Liver (tissue), 9 donors: ENCODE data around the gene CD276. TPM values are rescaled to one million over a fixed set of nuclear protein-coding genes. Genes with fewer than 3 reads are reported as not detected.

Source experiments
- DNase-seq: peaks from one replicate; pipeline ENCODE4 v3.0.0-alpha.2; 2017; ENCODE audit warnings: low spot score
- H3K27ac ChIP-seq, 2 donors: one replicate each; pipeline ENCODE4 v1.7.0; 2013; ENCODE audit warnings: inconsistent platforms in 2 of 2, low read length in 2 of 2, control low read depth in 1 of 2, low read depth in 1 of 2, mild to moderate bottlenecking in 1 of 2
- H3K27me3 ChIP-seq, 4 donors: one replicate each; pipeline versions ENCODE4 v1.6.1 to v1.7.0; 2013; ENCODE audit warnings: low read length in 3 of 4, inconsistent platforms in 1 of 4, mild to moderate bottlenecking in 1 of 4, moderate library complexity in 1 of 4; ENCODE audit not compliant: control insufficient read depth in 4 of 4, insufficient read depth in 4 of 4
- H3K36me3 ChIP-seq, 4 donors: one replicate each; pipeline versions ENCODE4 v1.6.1 to v1.7.0; 2013; ENCODE audit warnings: low read length in 3 of 4, mild to moderate bottlenecking in 3 of 4, low read depth in 1 of 4, moderate library complexity in 1 of 4; ENCODE audit not compliant: control insufficient read depth in 4 of 4, insufficient read depth in 3 of 4
- H3K4me1 ChIP-seq, 4 donors: one replicate each; pipeline versions ENCODE4 v1.6.1 to v1.7.0; 2013; ENCODE audit warnings: low read length in 3 of 4, mild to moderate bottlenecking in 3 of 4, moderate library complexity in 1 of 4; ENCODE audit not compliant: control insufficient read depth in 4 of 4, insufficient read depth in 4 of 4
- H3K4me3 ChIP-seq, 3 donors: one replicate each; pipeline versions ENCODE4 v1.6.1 to v1.7.0; 2013; ENCODE audit warnings: low read length in 3 of 3, control low read depth in 1 of 3, low read depth in 1 of 3, mild to moderate bottlenecking in 1 of 3
- H3K9ac ChIP-seq, 2 donors: one replicate each; pipeline ENCODE4 v1.7.0; 2013; ENCODE audit warnings: low read length in 2 of 2, mild to moderate bottlenecking in 2 of 2, moderate library complexity in 2 of 2, control low read depth in 1 of 2, low read depth in 1 of 2
- H3K9me3 ChIP-seq, 4 donors: one replicate each; pipeline versions ENCODE4 v1.6.1 to v1.7.0; 2013; ENCODE audit warnings: low read length in 3 of 4; ENCODE audit not compliant: control insufficient read depth in 4 of 4
- CTCF ChIP-seq: fragments of 150-350 bp; IDR thresholded peaks from 2 replicates; pipeline ENCODE4 v1.5.1; 2017; ENCODE audit warnings: improper control_type of control experiment, low read depth, low read length; ENCODE audit not compliant: missing input control
- EGR1 ChIP-seq, 2 donors: IDR thresholded peaks; 2 replicates each; pipeline ENCODE4 v1.6.1; 2016 to 2018; ENCODE audit warnings: antibody characterized with exemption in 2 of 2, low read depth in 2 of 2
- FOXA1 ChIP-seq: IDR thresholded peaks from 2 replicates; pipeline ENCODE4 v1.6.1; 2016; ENCODE audit warnings: antibody characterized with exemption
- FOXA2 ChIP-seq: IDR thresholded peaks from 2 replicates; pipeline ENCODE4 v1.6.1; 2016; ENCODE audit warnings: antibody characterized with exemption
- HNF4A ChIP-seq, 2 donors: conservative IDR thresholded peaks; 2 replicates each; pipeline ENCODE4 v1.6.1; 2016; ENCODE audit warnings: antibody characterized with exemption in 2 of 2, mild to moderate bottlenecking in 2 of 2
- MAX ChIP-seq: IDR thresholded peaks from 2 replicates; pipeline ENCODE4 v1.6.1; 2016; ENCODE audit warnings: antibody characterized with exemption
- NR2F2 ChIP-seq: IDR thresholded peaks from 2 replicates; pipeline ENCODE4 v1.6.1; 2016; ENCODE audit warnings: antibody characterized with exemption
- REST ChIP-seq: IDR thresholded peaks from 2 replicates; pipeline ENCODE4 v1.6.1; 2016; ENCODE audit warnings: antibody characterized with exemption, mild to moderate bottlenecking
- RXRA ChIP-seq, 2 donors: IDR thresholded peaks; 2 replicates each; pipeline ENCODE4 v1.6.1; 2017 to 2018; ENCODE audit warnings: antibody characterized with exemption in 2 of 2, mild to moderate bottlenecking in 1 of 2
- SP1 ChIP-seq: IDR thresholded peaks from 2 replicates; pipeline ENCODE4 v1.6.1; 2018; ENCODE audit warnings: antibody characterized with exemption, mild to moderate bottlenecking
- TAF1 ChIP-seq: conservative IDR thresholded peaks from 2 replicates; pipeline ENCODE4 v1.6.1; 2016; ENCODE audit warnings: antibody characterized with exemption, mild to moderate bottlenecking
- ZBTB33 ChIP-seq: IDR thresholded peaks from 2 replicates; pipeline ENCODE4 v1.6.1; 2016; ENCODE audit warnings: antibody characterized with exemption
- WGBS: extraction: QIAGEN DNeasy Blood & Tissue Kit; methylation state at CpG from one replicate; pipeline ENCODE4 v1.1.7; 2013; 5-methylcytosine and 5-hydroxymethylcytosine counted together
- polyA plus RNA-seq, 2 donors: library from polyadenylated mRNA; stranded (reverse) in 1 of 2; unstranded in 1 of 2; fragments of 200-250 nt in 1 of 2; fragments of >200 nt in 1 of 2; fragmentation: Nextera tagmentation in 1 of 2; extraction: Ambion mirVana in 1 of 2; gene quantifications; one replicate each; pipeline versions ENCODE4 v1.2.1 to v1.2.3, GENCODE V29; 2013 to 2015
- total RNA-seq, 2 donors: library from RNA; depleted of rRNA; stranded (reverse); fragments of >200 nt; gene quantifications; one replicate each; pipeline ENCODE4 v1.2.3, GENCODE V29; 2014
- donor health status: healthy.
- donor health status: healthy.
- donor health status: healthy.
- donor health status: healthy.
- donor health status: healthy.

CD276 gene
- total and polyA plus RNA-seq, 4 donors, result 12.9 to 37.9 (median 25.1) TPM

GRCh38 chr15:73658645-73659044 is 25.5 kb upstream of the CD276 start:
- H3K4me1 ChIP-seq, result no peaks in the 10 kb centered on the region
- no peak overlapping the region for H3K4me3 ChIP-seq
- no peaks in the 10 kb centered on the region for H3K27me3 ChIP-seq
- H3K27ac ChIP-seq, result no peak overlapping the region
- no peak overlapping the region for H3K9ac ChIP-seq
- no peak for TF ChIP-seq REST
- TF ChIP-seq SP1, result no peak
- TF ChIP-seq TAF1, result no peak
- TF ChIP-seq EGR1 (IDR thresholded peaks at IDR 0.05; ENCODE audit: low read depth in 2 of 2), result no peak
- no peak for TF ChIP-seq ZBTB33
- no peak for TF ChIP-seq MAX
- no peak for TF ChIP-seq FOXA1
- TF ChIP-seq CTCF, result no peak
- no peak for TF ChIP-seq RXRA (IDR thresholded peaks at IDR 0.05)
- TF ChIP-seq FOXA2, result no peak
- no peak for TF ChIP-seq HNF4A (conservative IDR thresholded peaks at IDR 0.05)
- no peaks in the 10 kb centered on the region for H3K36me3 ChIP-seq
- H3K9me3 ChIP-seq, result no peaks in the 10 kb centered on the region
- 73% methylated on average over 1 of the region's 1 CpG for WGBS
- no peak for DNase-seq

GRCh38 chr15:73660455-73660854 is 23.7 kb upstream of the CD276 start:
- no peak for DNase-seq
- H3K27me3 ChIP-seq, result no peaks in the 10 kb centered on the region
- no peaks in the 10 kb centered on the region for H3K36me3 ChIP-seq
- no peak overlapping the region for H3K9ac ChIP-seq
- no peaks in the 10 kb centered on the region for H3K4me1 ChIP-seq
- no peak for TF ChIP-seq NR2F2
- TF ChIP-seq HNF4A (conservative IDR thresholded peaks at IDR 0.05), result no peak
- H3K9me3 ChIP-seq, result no peaks in the 10 kb centered on the region
- no peak overlapping the region for H3K4me3 ChIP-seq
- no peak overlapping the region for H3K27ac ChIP-seq
